Omental fat pad (tissue), 4 donors: ENCODE data around the gene EVX2. TPM values are rescaled to one million over a fixed set of nuclear protein-coding genes. Genes with fewer than 3 reads are reported as not detected.

ENCODE experiments used
- ATAC-seq: fragments of 150-250 bp; one replicate; pipeline ENCODE4 v1.9.1; 2016; ENCODE audit warnings: mild to moderate bottlenecking, moderate library complexity; ENCODE audit not compliant: low FRiP score
- DNase-seq: peaks from one replicate; pipeline ENCODE4 v3.0.0-alpha.2; 2019; ENCODE audit warnings: low spot score
- total RNA-seq, 4 donors: library from RNA; depleted of rRNA; stranded (reverse); fragments of >200 nt; gene quantifications; one replicate each; pipeline ENCODE4 v1.1.0, GENCODE V29; 2016
- TF ChIP-seq, protein P1 (sequence below), 3 donors: fragments of 450-650 bp; IDR thresholded peaks; one replicate each; pipeline ENCODE4 v1.5.1; 2016 to 2017; ENCODE audit warnings: antibody characterized with exemption in 3 of 3, mild to moderate bottlenecking in 3 of 3, moderate library complexity in 2 of 3

Gene EVX2
- total RNA-seq, 4 donors from 2014 or later: not detected

DNA sequence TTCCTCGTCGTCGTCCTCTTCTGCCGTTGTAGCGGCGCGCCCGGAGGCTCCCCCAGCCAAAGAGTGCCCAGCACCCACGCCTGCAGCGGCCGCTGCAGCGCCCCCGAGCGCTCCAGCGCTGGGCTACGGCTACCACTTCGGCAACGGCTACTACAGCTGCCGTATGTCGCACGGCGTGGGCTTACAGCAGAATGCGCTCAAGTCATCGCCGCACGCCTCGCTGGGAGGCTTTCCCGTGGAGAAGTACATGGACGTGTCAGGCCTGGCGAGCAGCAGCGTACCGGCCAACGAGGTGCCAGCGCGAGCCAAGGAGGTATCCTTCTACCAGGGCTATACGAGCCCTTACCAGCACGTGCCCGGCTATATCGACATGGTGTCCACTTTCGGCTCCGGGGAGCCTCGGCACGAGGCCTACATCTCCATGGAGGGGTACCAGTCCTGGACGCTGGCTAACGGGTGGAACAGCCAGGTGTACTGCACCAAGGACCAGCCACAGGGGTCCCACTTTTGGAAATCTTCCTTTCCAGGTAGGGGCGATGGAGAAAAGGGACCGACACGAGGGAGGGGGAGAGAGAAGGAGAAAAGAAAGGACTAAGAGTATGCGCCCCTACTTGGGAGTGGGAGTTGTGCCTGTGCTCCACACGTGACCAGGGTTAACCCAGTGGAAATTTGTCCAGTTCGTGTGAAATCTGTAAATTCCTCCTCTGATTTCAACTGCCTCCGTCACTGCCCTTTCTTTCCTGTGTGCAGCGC is 9.6 kb upstream of the EVX2 start:
- DNase-seq (no peak), ATAC-seq (no peak)
- TF ChIP-seq, protein P1, sequence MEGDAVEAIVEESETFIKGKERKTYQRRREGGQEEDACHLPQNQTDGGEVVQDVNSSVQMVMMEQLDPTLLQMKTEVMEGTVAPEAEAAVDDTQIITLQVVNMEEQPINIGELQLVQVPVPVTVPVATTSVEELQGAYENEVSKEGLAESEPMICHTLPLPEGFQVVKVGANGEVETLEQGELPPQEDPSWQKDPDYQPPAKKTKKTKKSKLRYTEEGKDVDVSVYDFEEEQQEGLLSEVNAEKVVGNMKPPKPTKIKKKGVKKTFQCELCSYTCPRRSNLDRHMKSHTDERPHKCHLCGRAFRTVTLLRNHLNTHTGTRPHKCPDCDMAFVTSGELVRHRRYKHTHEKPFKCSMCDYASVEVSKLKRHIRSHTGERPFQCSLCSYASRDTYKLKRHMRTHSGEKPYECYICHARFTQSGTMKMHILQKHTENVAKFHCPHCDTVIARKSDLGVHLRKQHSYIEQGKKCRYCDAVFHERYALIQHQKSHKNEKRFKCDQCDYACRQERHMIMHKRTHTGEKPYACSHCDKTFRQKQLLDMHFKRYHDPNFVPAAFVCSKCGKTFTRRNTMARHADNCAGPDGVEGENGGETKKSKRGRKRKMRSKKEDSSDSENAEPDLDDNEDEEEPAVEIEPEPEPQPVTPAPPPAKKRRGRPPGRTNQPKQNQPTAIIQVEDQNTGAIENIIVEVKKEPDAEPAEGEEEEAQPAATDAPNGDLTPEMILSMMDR (IDR thresholded peaks at IDR 0.05): no peak

DNA sequence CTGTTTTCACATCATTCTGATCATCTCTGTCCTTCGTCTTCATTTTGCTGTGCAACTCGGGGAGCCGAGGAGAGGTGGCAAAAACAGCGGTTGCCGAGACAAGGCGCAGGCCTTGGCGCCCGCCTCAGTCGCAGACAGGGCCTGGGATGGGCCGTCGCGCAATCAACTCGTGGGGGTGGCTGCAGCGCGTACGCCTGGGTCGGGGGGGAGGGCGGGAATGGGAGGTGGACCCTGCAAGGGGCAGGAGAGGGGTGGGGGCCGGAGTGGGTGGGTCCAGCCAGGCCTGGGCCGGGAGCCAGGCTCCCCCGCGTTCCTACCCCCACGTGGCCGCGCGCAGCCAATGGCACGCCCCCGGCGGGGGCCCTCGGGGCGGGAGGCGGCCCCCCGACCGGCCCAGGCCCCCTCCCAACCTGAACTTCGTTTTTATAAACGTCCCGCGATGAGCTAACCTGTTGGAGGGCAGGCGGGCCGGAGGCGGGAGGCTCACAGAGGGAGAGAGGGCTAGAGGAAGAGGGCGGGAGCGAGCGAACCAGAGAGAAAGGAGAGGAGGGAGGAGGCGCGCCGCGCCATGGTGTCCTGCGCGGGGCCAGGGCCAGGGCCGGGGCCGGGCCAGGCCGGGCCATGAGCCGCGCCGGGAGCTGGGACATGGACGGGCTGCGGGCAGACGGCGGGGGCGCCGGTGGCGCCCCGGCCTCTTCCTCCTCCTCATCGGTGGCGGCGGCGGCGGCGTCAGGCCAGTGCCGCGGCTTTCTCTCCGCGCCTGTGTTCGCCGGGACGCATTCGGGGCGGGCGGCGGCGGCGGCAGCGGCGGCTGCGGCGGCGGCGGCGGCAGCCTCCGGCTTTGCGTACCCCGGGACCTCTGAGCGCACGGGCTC is 8.7 kb upstream of the EVX2 start, which contains the start of gene HOXD13:
HOXD13 (plus strand) TSS at position 452 of the 875 bp plus-strand sequence; CDS start at position 622, 170 bp downstream.
- DNase-seq (no peak), ATAC-seq (peak; percentile 18)
- TF ChIP-seq, protein P1 (IDR thresholded peaks at IDR 0.05): no peak

DNA sequence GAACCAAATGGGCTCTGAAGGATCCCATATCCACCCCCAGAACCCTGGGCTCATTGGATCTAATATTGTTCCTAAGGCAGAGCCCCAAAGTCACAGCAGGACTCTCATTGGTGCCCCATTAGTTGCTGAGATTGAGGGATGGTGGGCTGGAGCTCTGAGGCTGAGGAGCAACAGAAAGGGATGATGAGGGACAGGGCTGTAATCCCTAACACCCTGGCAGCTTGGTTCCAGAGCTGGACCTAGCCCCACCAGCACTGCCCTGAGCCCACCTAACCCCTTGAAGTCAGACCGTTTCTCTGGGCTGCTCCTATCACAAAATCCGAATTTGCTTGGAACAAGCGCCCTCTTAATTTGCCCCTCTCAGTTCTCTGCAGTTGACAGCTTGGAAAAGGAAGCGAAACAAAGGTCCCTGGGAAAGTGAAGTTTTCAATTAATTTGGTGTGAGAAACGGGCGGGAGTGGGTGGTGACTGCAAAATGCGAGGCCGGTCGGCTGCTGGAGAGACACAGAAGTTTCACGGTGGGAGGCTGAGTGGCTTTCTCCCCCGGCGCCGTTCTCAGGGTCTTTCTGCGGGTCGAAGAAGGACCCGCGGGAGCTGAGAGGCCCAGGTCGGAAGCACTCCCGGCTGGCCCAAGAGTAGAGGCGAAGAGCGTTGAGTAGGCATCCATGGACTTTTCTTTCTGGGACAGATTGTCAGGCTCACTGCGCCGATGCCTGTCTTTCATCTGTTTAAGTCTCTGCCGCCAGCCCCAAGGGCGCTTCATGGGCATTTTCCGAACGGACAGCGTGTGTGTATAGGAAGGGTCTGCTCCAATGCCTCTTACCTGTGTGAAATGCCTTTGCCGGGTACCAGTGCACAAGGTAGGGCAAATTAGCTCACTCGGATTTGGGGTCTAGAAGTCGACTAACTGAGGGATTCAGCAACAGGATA is 7.8 kb upstream of the EVX2 start:
- TF ChIP-seq, protein P1 (IDR thresholded peaks at IDR 0.05): no peak
- no peak for DNase-seq
- ATAC-seq: no peak

DNA sequence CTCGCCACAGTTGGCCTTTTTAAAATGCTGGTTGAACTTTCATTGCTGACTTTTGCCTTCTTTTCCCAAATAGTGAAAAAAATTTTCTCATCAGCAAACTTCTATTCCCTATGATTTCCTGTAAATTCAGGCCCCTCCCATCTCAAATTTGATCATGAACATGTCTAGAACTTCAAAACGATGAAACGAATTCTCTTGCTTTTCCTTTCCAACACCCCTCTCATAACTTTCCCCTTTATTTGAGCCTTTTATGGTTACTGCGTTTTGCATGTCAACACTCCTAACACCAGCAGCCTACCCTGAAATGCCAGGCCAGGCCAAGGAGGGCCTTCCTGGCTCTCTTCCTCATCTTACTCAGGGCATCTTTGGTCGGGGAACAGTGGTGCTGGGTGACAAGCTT is 7.1 kb upstream of the EVX2 start:
- no peak for DNase-seq
- no peak for ATAC-seq
- TF ChIP-seq, protein P1 (IDR thresholded peaks at IDR 0.05): no peak

DNA sequence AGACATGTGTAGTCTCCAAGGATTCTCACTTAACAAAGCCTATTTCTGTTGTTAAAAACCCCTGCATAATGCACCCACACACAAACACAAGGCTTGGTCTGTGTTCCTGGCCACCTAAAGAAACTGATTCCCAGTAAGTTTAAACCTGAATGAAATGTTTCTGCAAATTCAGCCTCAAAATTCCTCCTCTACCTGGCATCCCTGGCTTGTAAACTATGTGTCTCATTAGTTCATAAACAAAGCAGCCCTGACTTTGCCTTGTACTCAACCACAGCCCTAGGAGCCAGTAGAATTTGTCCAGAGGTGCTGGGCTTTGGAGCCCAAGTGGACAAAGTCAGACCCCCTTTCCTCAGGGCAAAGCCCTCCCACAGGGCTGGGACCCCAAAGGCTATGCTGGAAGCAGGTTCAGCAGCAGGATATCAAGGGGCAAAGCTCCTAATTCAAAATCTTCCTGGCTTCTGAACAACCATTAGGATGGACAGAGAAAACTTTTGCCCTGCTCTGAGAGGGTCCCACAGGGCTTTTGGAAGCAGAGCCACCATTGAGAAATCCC is 6.2 kb upstream of the EVX2 start:
- ATAC-seq (no peak), DNase-seq (no peak)
- TF ChIP-seq, protein P1 (IDR thresholded peaks at IDR 0.05): no peak
